Upper lobe of left lung (tissue), 4 donors: ENCODE results near the gene ACTA2.

ENCODE experiments used
- CTCF ChIP-seq, 6 experiments: fragments of 450-650 bp in 4 of 6; fragments of 200-600 bp in 2 of 6; sonication (generic) in 2 of 6; IDR thresholded peaks; one replicate each; pipeline ENCODE4 v1.5.1; 2016 to 2019; ENCODE audit warnings: antibody characterized with exemption in 6 of 6
- EP300 ChIP-seq, 4 donors: sonication (generic); formaldehyde crosslinking; IDR thresholded peaks; one replicate each; pipeline ENCODE4 v1.5.1; 2017; ENCODE audit warnings: antibody characterized with exemption in 4 of 4, control low read depth in 2 of 4
- POLR2A ChIP-seq, 4 donors: fragments of 450-650 bp; IDR thresholded peaks; one replicate each; pipeline ENCODE4 v1.5.1; 2016 to 2017; ENCODE audit warnings: antibody characterized with exemption in 4 of 4, mild to moderate bottlenecking in 2 of 4
- POLR2AphosphoS5 ChIP-seq, 2 donors: sonication (generic); formaldehyde crosslinking; IDR thresholded peaks; one replicate each; pipeline ENCODE4 v1.5.1; 2017; ENCODE audit warnings: antibody characterized with exemption in 2 of 2

- TF ChIP-seq POLR2A (IDR thresholded peaks at IDR 0.05), result no peak
- no peak for TF ChIP-seq CTCF (IDR thresholded peaks at IDR 0.05)
- no peak for TF ChIP-seq POLR2AphosphoS5 (IDR thresholded peaks at IDR 0.05)
- TF ChIP-seq EP300 (IDR thresholded peaks at IDR 0.05), result no peak
These were observed 21.4 kb upstream of the ACTA2 start for GRCh38 chr10:88974012-88974411.
